Glutamatergic neuron (in vitro differentiated cells): ENCODE data around the gene FBLN2. TPM values are rescaled to one million over a fixed set of nuclear protein-coding genes. Genes with fewer than 3 reads are reported as not detected.

ENCODE experiments used
- DNase-seq: peaks from one replicate; pipeline ENCODE4 v3.0.0; 2022
- H3K27ac Mint-ChIP-seq: one replicate; pipeline ENCODE4 v1.8.0; 2020; ENCODE audit warnings: mild to moderate bottlenecking, mixed read lengths, inconsistent platforms; ENCODE audit not compliant: unreplicated experiment
- H3K27me3 Mint-ChIP-seq: one replicate; pipeline ENCODE4 v1.8.0; 2020; ENCODE audit warnings: mild to moderate bottlenecking, moderate library complexity, mixed read lengths, inconsistent platforms; ENCODE audit not compliant: unreplicated experiment
- H3K36me3 Mint-ChIP-seq: one replicate; pipeline ENCODE4 v1.8.0; 2020; ENCODE audit warnings: mild to moderate bottlenecking, mixed read lengths, inconsistent platforms; ENCODE audit not compliant: unreplicated experiment
- H3K4me1 Mint-ChIP-seq: one replicate; pipeline ENCODE4 v1.8.0; 2020; ENCODE audit warnings: mild to moderate bottlenecking, low read depth, mixed read lengths, inconsistent platforms; ENCODE audit not compliant: unreplicated experiment
- H3K4me3 Mint-ChIP-seq: one replicate; pipeline ENCODE4 v1.8.0; 2020; ENCODE audit warnings: mild to moderate bottlenecking, mixed read lengths, inconsistent platforms; ENCODE audit not compliant: unreplicated experiment
- H3K9me3 Mint-ChIP-seq: one replicate; pipeline ENCODE4 v1.8.0; 2020; ENCODE audit warnings: mild to moderate bottlenecking, moderate library complexity, mixed read lengths, inconsistent platforms; ENCODE audit not compliant: unreplicated experiment
- total RNA-seq: library from RNA; stranded (reverse); fragmentation: NEBNext Ultra II Directional; extraction: Animal tissue kit (Norgen Biotek cat#: 25700); gene quantifications from one replicate; pipeline ENCODE4 v1.2.1, GENCODE V29; 2021; ENCODE audit not compliant: unreplicated experiment
- TF ChIP-seq, protein P1 (sequence below): fragments of 200-600 bp; sonication (generic); IDR thresholded peaks from one replicate; pipeline ENCODE4 v1.5.0; 2021; ENCODE audit not compliant: partially characterized antibody, unreplicated experiment

The FBLN2 gene
- total RNA-seq, 1 donor from 2014 or later = 2.1 TPM

DNA sequence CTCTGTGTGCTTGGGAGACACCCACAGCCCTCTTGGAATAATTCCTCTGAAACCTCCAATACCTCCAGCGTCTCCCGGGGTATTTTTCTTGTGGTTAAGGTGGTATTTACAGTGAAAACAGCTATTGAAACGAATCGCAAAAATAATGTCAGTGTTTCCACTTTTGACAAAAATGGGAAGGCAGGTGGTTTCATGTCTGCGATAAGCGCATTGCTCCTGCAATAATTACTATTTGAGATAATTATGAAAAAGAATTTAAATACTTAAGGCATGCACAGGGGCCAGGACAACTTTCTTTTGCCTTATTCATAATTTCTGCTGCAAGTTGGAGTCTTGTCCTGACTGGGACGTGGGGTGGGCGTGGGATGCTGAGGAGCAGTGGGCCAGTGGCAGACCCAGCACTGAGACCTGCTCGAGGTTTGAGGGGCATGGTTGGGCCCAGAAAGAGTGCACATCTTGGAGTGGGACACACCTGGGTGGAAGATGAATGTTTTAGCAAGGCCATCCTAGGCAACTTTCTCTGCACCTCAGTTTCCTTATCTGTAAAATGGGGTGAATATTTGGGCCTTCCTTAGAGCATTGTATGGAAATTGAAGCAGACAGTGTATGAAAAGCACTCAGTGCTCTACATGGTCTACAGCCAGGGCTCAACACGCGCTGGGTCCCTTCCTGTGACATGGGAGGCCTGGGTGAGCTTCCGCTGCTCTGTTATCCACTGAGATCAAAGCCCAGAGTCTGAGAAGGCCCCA, 110.5 kb downstream of the FBLN2 start:
- H3K27ac Mint-ChIP-seq = no peak overlapping the region
- TF ChIP-seq, protein P1, sequence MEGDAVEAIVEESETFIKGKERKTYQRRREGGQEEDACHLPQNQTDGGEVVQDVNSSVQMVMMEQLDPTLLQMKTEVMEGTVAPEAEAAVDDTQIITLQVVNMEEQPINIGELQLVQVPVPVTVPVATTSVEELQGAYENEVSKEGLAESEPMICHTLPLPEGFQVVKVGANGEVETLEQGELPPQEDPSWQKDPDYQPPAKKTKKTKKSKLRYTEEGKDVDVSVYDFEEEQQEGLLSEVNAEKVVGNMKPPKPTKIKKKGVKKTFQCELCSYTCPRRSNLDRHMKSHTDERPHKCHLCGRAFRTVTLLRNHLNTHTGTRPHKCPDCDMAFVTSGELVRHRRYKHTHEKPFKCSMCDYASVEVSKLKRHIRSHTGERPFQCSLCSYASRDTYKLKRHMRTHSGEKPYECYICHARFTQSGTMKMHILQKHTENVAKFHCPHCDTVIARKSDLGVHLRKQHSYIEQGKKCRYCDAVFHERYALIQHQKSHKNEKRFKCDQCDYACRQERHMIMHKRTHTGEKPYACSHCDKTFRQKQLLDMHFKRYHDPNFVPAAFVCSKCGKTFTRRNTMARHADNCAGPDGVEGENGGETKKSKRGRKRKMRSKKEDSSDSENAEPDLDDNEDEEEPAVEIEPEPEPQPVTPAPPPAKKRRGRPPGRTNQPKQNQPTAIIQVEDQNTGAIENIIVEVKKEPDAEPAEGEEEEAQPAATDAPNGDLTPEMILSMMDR = no peak

DNA sequence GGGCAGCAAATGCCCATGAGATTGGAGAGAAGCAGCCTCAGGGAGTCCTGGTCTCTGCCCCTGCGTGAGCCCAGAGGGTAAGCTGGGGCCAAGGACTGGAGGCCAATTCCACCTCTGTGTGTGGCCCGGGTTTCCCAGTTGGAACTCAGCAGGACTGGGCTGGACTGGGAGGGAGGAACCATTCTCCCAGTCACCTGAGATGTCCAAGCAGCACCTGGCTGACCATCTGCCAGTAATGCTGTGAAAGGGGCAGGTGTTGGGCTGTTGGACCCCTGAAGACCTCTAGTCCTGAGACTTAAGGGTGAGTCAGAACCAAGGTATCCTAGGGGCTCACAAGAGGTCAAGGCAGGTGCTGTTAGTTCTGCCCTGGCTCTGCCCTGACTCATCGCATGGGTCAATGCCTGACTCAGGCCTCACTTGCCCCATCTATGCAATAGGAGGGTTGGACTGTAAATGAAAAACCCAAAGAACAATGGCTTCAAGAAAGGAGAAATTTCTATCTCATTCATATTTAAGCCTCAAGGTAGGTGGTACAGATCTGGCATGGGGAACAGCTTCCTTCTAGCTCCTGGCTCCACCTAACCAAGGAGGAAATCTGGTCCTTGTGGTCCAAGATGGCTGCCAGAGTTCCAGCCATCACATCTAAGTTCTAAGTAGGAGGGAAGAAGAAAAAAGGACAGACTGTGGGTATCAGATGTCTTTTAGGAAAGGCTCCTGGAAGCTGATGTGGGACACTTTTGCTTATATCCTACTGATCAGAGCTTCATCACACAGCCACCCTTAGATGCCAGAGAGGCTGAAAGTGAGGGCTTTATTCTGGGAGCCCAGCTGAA, 111.3 kb downstream of the FBLN2 start:
- H3K4me3 Mint-ChIP-seq = no peak overlapping the region
- no peaks in the 10 kb centered on the region for H3K36me3 Mint-ChIP-seq
- H3K27ac Mint-ChIP-seq = no peak overlapping the region
- H3K27me3 Mint-ChIP-seq = peaks cover 6% of the 10 kb centered on the region
- H3K4me1 Mint-ChIP-seq = peaks cover 2% of the 10 kb centered on the region
- no peaks in the 10 kb centered on the region for H3K9me3 Mint-ChIP-seq
- TF ChIP-seq, protein P1 = no peak
- no peak for DNase-seq

More for the DNA sequence above, 110.5 kb downstream of the FBLN2 start:
- Mint-ChIP-seq H3K27me3 (peaks cover 6% of the 10 kb centered on the region), H3K4me1 (peaks cover 2% of the 10 kb centered on the region), H3K9me3 (no peaks in the 10 kb centered on the region), H3K4me3 (no peak overlapping the region), H3K36me3 (no peaks in the 10 kb centered on the region)
- no peak for DNase-seq

DNA sequence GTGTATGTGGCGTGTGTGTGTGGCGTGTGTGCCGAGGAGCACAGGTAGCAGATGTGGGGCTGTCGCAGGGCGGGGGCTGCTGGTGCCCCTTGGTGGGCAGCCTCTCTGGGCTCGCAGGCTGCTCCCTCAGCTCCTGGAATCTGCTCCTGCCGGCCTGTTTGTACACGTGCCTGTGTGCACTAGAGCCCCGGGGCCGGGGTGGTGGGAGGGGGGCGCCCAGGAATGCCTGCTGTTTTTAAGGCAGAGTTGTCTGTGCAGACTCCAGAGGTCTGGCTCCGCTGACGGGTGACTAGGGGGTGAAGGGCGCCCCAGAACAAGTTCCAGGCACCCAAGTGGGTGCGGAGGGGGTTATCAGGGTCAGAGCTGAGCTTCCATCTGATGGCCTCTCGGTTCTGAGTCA, 112.2 kb downstream of the FBLN2 start:
- TF ChIP-seq, protein P1 = no peak
- Mint-ChIP-seq H3K4me1 (no peaks in the 10 kb centered on the region), H3K27ac (no peak overlapping the region), H3K4me3 (no peak overlapping the region), H3K36me3 (no peaks in the 10 kb centered on the region), H3K9me3 (no peaks in the 10 kb centered on the region), H3K27me3 (peaks cover 3% of the 10 kb centered on the region)
- DNase-seq = no peak

DNA sequence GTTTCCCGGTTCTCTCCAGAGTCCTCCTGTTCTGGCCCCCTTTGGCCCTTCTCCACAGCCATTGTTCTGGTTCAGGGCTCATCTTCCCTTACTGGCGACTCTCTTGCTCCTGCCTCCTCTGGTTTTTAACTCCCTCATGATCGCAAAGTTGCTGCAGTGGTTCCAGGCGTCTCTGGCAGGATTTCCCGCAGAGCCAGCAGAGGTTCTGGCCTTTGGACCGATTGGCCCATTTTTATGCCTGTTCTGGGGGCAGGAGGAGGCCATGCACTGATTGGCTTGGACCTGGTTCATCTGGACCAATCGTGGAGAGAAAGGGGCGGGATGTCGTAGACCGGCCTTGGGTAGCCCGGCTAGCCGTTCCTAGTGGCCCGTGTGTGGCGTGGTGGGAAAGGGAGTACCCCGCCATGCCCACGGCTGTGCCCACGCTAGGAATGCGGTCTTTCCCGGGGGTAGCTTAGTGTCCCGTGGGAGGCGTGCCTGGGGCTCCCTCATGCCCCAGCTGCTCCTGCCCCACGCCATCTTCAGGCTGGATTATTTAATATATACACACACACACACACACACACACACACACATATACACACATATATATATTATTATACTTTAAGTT, 113.4 kb downstream of the FBLN2 start:
- Mint-ChIP-seq H3K27ac (no peak overlapping the region), H3K36me3 (no peaks in the 10 kb centered on the region), H3K4me3 (no peak overlapping the region), H3K4me1 (no peaks in the 10 kb centered on the region), H3K27me3 (peaks cover 3% of the 10 kb centered on the region), H3K9me3 (no peaks in the 10 kb centered on the region)
- no peak for DNase-seq
- TF ChIP-seq, protein P1 = no peak
